HG03039 (cell line): ENCODE measurements around the gene IBA57.
"Not testable (repeated sequence)": the region's sequence is repeated elsewhere in the genome, so short reads cannot be mapped to it uniquely, and the experiment has no call there.

Experiments used
- ATAC-seq: cut with Tn5 transposase; IDR thresholded peaks from one replicate; pipeline ENCODE4 v1.9.1; 2021; ENCODE audit warnings: mild to moderate bottlenecking, moderate library complexity; ENCODE audit not compliant: unreplicated experiment

Gene IBA57

DNA sequence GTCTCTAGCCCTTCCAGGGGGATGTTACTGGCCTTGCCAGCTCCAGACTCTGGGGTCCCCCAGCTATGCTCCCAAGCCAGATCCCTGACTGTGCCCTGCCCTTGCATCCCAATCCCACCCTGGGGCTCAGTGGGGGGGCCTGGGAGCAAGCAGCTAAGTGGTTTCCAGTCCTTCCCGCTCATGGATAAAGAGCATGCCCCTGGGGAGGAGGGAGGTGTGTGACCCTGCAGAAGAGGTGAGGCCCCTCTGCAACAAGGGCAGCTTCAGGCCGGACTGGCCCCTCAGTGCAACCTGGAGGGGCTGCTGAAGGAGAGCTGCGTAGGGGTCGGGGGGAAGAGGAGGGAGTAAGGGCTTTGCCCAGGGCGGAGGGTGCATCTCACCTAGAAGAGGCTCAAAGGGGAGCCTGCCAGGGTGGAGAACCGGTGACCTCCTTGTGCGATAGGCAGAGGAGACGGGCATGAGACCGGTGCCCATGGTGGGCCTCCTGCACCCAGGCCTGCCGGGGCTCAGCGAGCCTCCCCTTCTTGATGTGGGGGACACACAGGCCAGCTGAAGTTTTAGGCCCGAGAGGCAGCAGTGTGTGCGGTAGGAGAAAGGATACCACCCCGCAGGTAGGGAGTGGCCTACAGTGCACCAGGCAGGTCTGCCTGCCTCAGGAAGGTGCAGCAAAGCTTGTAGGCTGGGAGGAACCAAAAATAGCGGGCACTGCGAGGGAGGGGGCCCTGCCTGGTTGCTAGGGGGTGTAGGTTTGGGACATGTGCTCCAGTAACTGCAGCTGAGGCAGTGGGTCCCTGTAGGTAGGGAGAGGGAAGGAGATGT lies 45.3 kb downstream of the IBA57 start:
- no peak for ATAC-seq

DNA sequence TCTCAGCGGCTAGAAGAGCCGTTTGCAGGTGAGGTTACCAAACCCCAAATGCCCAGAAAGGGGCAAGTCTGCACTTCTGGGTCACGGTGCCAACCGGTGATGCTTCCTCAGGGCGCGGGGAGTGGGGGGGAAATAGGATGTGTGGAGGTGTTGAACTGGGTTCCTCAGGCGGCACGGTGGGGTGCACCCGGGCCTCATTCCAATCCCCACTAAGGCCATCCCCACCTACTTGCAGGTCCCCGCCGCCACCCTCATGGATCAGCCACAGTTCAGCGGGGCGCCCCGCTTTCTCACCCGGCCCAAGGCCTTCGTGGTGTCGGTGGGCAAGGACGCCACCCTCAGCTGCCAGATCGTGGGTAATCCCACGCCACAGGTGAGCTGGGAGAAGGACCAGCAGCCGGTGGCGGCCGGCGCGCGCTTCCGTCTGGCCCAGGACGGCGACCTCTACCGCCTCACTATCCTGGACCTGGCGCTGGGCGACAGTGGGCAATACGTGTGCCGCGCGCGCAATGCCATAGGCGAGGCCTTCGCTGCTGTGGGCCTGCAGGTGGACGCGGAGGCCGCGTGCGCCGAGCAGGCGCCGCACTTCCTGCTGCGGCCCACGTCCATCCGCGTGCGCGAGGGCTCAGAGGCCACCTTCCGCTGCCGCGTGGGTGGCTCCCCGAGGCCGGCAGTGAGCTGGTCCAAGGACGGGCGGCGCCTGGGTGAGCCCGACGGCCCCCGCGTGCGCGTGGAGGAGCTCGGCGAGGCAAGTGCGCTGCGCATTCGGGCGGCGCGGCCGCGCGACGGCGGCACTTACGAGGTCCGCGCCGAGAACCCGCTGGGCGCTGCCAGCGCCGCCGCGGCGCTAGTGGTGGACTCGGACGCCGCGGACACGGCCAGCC lies 46.2 kb downstream of the IBA57 start:
- ATAC-seq: no peak

DNA sequence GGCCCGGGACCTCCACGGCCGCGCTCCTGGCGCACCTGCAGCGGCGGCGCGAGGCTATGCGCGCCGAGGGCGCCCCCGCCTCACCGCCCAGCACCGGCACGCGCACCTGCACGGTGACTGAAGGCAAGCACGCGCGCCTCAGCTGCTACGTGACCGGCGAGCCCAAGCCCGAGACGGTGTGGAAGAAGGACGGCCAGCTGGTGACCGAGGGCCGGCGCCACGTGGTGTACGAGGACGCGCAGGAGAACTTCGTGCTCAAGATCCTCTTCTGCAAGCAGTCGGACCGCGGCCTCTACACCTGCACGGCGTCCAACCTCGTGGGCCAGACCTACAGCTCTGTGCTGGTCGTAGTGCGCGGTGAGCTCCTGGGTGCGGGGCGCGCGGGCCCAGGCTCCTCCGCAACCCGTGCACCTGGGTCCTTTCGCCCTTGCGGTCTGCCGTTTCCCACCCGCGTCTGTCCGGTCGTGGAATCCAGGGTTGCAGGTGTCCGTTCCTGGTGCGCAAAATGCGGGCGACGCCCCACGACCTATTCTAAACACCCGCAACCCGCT lies 46.9 kb downstream of the IBA57 start:
- no peak for ATAC-seq

DNA sequence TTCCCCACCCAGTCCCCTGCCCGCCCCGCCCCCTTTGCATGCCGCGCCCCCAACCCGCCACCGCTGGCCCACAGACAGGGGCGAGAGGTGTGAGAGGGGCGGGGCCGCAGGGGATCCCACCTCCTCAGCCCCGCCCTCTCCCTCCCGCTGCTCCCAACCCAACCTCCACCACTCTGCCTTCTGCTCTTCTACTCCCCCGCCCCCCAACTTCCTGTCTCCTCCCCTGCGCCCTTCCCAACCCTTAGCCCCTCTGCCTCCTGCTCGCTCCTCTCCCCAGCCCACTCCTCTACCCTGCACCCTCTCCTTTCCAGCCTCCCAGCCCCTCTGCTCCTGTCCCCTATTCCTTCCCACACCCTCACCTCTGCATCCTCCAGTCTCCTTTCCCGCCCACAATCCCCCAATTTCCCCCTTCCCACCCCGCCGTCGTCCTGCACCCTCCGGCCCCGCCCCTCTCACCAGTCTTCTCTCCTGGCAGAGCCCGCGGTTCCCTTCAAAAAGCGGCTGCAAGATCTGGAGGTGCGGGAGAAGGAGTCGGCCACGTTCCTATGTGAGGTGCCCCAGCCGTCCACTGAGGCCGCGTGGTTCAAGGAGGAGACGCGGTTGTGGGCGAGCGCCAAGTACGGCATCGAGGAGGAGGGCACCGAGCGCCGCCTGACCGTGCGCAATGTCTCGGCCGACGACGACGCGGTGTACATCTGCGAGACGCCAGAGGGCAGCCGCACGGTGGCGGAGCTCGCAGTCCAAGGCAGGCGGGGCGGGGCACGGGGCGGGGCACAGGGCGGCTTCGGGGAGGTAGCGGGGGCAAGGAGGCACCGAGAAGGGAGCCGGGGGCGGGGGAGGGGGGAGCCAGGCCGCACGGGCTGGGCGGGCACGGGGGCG lies 47.6 kb downstream of the IBA57 start:
- ATAC-seq: peak; percentile 78

DNA sequence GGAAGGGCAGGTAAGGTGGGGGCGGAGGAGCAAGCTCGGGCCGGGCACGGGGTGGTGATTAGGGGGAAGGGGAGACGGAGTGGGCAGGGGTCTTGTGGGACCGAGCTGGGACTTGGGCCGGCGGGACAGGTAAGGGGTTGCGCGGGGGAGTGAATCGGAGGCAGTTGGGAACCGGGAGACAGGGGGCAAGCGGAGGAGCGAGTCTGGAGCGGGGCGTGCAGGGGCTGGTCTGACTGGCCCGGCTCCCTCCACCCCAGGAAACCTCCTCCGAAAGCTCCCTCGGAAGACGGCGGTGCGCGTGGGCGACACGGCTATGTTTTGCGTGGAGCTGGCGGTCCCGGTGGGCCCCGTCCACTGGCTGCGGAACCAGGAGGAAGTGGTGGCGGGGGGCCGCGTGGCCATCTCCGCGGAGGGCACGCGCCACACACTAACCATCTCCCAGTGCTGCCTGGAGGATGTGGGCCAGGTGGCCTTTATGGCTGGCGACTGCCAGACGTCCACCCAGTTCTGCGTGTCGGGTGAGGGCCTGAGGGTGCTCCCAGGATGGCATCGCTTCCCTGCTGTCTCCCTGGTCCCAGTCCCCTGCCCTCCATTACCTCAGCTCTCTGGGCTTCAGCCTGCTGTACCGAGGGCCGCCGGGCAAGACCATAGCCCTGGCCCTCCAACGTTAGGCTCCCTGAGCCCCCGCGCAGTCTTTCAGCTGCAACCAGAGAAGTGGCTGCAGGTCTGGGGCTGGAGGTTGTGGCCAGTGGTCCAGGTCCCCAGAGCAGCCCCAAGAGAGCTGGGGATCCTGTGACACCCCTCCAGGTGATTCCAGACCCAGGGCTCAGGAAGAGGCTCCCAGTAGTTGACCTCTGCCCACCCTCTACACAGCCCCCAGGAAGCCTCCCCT lies 48.6 kb downstream of the IBA57 start:
- ATAC-seq: no peak

DNA sequence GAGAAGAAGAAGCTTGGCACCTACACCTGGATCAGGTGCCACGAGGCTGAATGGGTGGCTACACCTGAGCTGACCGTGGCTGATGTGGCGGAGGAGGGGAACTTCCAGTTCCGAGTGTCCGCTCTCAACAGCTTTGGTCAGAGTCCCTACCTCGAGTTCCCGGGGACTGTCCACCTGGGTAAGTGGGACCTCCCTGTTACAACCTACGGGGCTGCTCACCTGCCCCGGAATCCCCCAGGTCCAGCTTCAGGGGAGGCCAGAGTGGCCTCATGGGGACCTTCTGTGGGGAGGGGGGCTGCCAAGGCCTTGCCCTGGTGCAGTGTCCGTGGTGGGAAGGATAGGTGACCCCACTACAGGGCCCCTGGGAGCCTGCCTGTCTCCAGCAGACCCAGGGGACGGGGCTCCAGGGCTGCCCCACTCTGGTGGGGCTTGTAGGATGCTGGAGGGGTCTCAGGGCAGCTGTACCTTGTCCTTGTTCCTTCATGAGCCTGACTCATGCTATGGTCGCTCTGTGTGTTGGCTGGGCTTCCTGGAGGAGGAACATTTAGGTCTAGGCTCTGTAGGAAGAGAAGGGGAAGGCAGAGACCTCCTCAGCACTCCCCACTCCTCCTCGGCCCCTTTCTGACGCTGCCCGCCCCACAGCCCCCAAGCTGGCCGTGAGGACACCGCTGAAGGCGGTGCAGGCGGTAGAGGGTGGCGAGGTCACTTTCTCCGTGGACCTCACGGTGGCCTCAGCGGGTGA lies 49.5 kb downstream of the IBA57 start:
- ATAC-seq: no peak

DNA sequence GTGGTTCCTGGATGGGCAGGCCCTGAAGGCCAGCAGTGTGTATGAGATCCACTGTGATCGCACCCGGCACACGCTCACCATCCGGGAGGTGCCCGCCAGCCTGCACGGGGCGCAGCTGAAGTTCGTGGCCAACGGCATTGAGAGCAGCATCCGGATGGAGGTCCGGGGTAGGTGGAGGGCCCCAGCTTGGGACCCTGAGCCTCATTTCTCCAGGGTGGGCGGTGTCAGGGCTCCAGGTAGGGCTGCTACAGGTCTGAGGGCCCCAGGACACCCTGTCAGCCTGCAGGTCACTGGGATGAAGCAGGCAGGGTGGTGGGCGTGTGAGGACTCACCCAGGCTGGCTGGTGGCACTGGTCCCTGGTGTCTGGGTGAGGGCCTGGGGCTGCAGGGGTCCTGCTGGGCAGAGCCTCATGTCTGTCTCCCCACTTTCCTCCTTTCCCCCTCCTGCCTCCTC lies 50.1 kb downstream of the IBA57 start:
- ATAC-seq: no peak

DNA sequence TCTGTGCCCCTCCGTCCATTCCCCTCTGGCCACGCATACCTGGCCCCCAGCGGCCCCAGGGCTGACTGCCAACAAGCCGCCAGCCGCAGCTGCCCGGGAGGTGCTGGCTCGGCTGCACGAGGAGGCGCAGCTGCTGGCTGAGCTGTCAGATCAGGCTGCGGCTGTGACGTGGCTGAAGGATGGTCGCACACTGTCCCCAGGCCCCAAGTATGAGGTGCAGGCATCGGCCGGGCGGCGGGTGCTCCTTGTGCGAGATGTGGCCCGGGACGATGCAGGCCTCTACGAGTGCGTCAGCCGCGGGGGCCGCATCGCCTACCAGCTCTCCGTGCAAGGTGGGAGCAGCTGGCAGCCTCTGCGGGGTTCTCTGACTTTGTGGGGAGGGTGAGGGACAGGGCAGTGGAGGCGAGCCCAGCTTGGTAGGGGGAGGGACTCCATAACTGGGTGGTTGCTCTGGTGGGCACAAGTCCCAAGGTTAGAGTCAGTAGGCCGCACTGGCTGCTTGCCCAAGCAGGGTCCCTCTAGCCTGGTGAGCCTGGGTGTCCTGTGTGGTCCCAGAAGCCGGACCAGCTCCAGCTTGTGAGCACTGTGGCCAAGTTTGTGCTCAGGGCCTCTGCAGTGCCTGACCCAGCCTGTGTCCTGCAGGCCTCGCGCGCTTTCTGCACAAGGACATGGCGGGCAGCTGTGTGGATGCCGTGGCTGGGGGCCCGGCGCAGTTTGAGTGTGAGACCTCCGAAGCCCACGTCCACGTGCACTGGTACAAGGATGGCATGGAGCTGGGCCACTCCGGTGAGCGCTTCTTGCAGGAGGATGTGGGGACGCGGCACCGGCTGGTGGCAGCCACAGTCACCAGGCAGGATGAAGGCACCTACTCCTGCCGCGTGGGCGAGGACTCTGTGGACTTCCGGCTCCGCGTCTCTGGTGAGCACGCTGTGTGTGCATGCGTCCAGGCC lies 51.0 kb downstream of the IBA57 start:
- ATAC-seq: no peak

DNA sequence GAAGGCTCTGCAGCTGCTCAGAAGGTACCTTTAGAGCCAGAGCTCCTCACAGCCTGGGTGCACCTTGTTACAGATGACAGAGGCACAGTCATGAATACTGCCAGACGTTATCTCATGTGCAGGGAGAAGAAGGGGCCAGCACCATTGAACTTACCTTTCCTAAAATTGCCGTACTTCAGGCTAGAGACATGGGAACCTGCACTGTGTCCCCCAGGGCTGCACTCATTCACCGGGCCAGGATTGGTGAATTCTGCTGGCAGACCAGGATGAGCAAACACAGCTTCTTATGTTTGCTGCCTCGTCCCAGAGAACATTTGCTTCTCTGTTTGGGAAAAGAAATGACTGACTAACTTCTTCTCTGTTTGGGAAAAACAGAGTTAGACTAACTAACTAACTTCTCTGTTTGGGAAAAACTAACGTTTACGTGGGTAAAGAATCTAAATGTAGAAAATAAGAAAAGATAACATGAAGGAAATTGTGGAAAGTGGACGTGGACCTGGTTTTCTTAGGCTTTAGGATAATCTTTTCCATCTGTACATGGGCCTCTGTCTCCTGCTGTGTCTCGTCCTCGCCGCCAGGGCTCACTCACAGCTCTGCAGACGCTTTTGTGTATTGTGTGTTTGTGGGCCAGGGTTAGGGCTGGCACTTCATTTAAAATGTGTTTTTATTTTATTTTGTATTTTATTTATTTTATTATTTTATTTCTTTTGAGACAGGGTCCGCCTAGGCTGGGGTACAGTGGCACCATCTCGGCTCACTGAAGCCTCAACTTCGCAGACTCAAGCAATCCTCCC lies 52.1 kb downstream of the IBA57 start:
- no peak for ATAC-seq

DNA sequence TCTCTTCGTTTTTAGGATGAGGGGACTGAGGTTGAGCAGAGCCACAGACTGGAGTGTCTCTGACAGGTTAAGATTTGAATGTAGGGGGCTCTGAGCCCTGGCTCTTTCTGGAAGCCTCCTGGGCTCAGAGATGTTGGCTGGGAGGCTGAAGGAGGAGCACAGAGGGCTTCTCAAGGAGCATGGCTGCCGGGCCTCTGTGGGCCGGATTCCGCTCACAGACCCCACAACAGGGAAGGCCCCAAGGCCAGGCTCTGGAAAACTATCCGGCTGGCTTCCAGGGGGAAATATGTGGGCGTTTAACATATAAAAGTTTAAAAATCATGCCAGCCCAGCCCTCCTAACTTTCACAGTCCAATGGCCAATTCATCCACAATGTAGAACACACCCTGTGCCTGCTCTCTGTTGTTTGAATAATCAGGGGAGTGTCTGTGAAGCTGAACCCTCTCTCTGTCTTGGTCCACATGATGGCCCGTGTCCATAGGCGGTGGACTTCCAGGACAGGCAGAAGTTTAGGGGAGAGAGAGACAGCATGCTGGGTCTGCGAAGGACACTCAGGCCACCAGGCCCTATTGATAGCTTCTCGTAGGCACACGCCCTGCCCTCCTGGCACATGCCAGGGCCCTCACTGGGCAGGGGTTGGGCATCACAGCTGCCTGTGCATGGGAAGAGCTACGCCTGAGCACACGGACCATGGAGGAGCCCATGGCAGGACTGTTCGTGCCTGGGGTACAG lies 53.1 kb downstream of the IBA57 start:
- no peak for ATAC-seq

DNA sequence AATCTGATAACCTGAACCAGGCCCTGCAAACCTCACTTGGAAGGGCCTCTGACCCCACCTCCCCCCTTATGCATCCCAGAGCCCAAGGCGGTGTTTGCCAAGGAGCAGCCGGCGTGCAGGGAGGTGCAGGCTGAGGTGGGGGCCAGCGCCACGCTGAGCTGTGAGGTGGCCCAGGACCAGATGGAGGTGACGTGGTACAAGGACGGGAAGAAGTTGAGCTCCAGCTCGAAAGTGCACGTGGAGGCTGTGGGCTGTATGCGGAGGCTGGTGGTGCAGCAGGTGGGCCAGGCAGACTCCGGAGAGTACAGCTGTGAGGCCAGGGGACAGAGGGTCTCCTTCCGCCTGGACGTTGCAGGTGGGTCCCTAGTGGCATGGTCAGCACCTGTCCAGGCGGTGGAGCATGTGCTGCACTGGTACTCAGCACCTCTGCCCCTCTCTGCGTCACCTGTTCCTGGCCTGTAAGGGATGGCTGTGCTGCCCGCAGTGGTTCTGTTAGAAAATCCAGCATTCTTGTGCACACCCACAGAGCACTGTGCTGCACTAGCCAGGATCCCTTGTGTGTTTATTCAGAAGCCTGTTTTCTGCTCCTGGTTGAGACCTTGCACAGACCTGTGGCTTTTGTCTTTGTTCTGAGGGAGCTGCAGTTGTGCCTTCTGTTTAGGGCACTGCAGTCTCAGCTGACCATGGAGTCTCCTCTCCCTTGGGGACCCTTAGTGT lies 53.8 kb downstream of the IBA57 start:
- ATAC-seq: no peak

DNA sequence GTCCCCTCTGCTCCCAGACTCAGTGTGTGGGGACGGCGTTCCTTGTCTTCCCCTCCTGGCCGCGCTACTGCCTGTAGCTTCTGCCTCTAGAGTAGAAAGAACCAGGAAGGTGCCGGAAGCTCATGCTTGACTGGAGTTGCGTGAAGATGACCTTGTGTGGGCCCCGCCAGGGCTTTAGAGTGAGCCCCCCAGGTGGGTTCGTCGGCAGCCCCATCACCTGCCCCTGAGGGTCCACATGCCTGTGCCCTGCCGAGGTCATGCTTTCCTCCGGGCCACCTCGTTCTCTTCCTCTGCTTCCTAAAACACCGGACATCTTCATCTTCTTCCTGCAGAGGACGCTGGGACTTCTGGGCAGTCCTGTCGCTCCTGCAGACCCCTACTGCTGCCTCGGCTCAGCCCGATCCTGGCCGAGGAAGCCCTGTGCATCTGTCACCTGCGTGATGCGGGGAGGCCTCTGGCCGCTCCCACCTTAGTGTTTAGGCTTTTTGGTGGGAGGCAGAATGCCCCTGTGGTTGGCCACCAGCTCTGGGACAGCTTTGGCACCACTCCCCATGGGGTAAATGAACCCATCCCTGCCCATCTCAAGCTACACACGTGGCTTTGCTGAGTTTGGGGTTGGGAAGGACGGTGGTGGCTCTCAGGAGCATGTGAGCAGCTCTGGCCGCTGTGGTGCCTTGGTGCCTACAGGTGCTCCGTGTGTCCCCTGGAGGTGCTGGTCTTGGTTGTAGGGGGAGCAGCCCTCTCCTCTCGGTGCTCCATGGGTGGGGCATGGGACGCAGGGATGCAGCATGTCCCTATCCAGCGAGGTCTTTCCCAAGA lies 54.6 kb downstream of the IBA57 start:
- ATAC-seq: no peak

DNA sequence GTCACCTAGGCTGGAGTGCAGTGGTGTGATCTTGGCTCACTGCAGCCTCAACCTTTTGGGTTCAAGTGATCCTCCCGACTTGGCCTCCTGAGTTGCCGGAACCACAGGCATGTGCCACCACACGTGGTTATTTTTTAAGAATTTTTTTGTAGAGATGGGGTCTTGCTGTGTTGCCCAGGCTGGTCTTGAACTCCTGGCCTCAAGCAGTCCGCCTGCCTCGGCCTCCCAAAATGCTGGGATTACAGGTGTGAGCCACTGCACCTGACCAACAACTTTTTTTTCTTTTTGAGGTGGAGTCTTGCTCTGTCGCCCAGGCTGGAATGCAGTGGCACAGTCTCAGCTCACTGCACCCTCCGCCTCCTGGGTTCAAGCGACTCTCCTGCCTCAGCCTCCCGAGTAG lies 55.5 kb downstream of the IBA57 start:
- not testable (repeated sequence) for ATAC-seq

DNA sequence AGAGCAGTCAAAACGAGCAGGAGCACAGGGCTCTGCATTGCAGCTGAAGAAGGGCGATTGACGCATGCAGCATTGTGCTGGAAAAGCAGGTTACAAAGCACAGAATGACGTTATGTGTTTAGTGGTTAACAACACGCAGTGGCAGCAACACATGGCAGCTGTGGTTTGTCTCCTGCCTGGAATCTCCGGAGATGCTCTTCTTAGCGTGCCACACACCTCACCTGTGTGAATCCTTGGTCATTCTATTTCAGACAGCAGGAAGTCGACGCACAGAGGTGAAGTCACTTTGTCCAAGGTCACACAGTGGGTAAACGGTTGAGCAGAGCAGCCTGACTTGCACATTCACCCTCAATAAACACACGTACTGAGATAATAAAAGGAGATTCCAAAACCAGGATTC lies 56.9 kb downstream of the IBA57 start:
- ATAC-seq: no peak
